Measurements from ENCODE around the gene FYN. TPM values are rescaled to one million over a fixed set of nuclear protein-coding genes. Genes with fewer than 3 reads are reported as not detected.

The FYN gene
- total and polyA plus RNA-seq, 2 of the 4 experiments (the other 2 are of a cell fraction), result 30.8 to 36.4 TPM

- Histone ChIP-seq H4K91ac (ENCODE audit: insufficient read depth, low read depth, low read length) (no peak overlapping the region), H3K9me3 (ENCODE audit: control insufficient read depth, insufficient read depth, low read length) (no peaks in the 10 kb centered on the region), H4K8ac (ENCODE audit: low read depth in 2 of 2, low read length in 2 of 2) (peak overlapping the region in 1 of 2 experiments; percentile 34; a peak in 2 of 4 replicates), H4K20me1 (ENCODE audit: insufficient read depth, low read length) (no peaks in the 10 kb centered on the region), H3K9me1 (ENCODE audit: insufficient read depth, low read length) (no peaks in the 10 kb centered on the region; the same call in 1 of the 2 replicates), H3K56ac (ENCODE audit: extremely low read depth, insufficient read depth, low read length) (no peak overlapping the region), H2BK20ac (ENCODE audit: low read depth, low read length) (no peak overlapping the region), H3K4me3 (ENCODE audit: insufficient read depth, low read depth, low read length) (no peak overlapping the region), H3K27ac (ENCODE audit: insufficient read depth, low read length) (no peak overlapping the region; the same call in 1 of the 2 replicates), H3K14ac (replicated peaks; ENCODE audit: low read depth, low read length) (peak overlapping the region; percentile 10; the same call in 1 of the 2 replicates), H3K9ac (ENCODE audit: low read depth, low read length) (no peak overlapping the region), H2AFZ (replicated peaks; ENCODE audit: low read length, poor library complexity) (peak overlapping the region; percentile 64), H3K27me3 (ENCODE audit: control insufficient read depth, insufficient read depth, low read length) (no peaks in the 10 kb centered on the region), H3K79me1 (ENCODE audit: low read depth in 1 of 2, low read length in 2 of 2) (no peaks in the 10 kb centered on the region), H2AK5ac (ENCODE audit: low read depth, low read length) (no peak overlapping the region; the same call in 1 of the 2 replicates), H3K36me3 (ENCODE audit: control insufficient read depth, insufficient read depth, low read length) (peaks cover 8% of the 10 kb centered on the region), H2BK15ac (ENCODE audit: low read depth, low read length) (no peak overlapping the region), H3K4me2 (ENCODE audit: low read depth, low read length) (peak overlapping the region; percentile 7; the same call in 1 of the 2 replicates), H3K4ac (ENCODE audit: low read depth, low read length) (no peak overlapping the region), H3K23ac (ENCODE audit: low read depth, low read length) (no peak overlapping the region), H4K5ac (ENCODE audit: low read depth, low read length) (peak overlapping the region; percentile 5; the same call in 1 of the 2 replicates), H2BK5ac (ENCODE audit: low read depth, low read length, poor library complexity, severe bottlenecking) (no peak overlapping the region), H2BK120ac (ENCODE audit: low read depth, low read length) (no peak overlapping the region), H2AK9ac (replicated peaks; ENCODE audit: low read depth, low read length, poor library complexity) (no peak overlapping the region), H3K4me1 (ENCODE audit: control insufficient read depth, insufficient read depth, low read length) (peaks cover 13% of the 10 kb centered on the region), H3K18ac (ENCODE audit: low read depth, low read length) (no peak overlapping the region)
- intact Hi-C loops (cut with micrococcal nuclease) (no loop called here), dilution Hi-C loops (cut with HindIII; ENCODE audit: low sequenced_read_pairs, unreplicated experiment) (no loop called here), in situ Hi-C loops (cut with MboI; ENCODE audit: low sequenced_read_pairs) (no loop called here)
- CTCF ChIA-PET, result interaction anchor here (0.7 kb wide), 1 partner anchor 118 kb away, joined by 4 read pairs; no protein-coding TSS in a partner anchor
- ATAC-seq (ENCODE audit: low read depth) (peak; percentile 75), DNase-seq (peak; percentile 45)
- POLR2A ChIA-PET (ENCODE audit: unreplicated experiment), result no interaction called here
- 29% methylated on average over 5 of the region's 8 CpGs; no CpG with 5 or more reads in 1 of the 2 experiments for WGBS, 2 experiments (ENCODE audit: extremely low coverage in 2 of 2, insufficient read length in 1 of 2)
- TF ChIP-seq, protein P1, sequence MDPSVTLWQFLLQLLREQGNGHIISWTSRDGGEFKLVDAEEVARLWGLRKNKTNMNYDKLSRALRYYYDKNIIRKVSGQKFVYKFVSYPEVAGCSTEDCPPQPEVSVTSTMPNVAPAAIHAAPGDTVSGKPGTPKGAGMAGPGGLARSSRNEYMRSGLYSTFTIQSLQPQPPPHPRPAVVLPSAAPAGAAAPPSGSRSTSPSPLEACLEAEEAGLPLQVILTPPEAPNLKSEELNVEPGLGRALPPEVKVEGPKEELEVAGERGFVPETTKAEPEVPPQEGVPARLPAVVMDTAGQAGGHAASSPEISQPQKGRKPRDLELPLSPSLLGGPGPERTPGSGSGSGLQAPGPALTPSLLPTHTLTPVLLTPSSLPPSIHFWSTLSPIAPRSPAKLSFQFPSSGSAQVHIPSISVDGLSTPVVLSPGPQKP (IDR thresholded peaks at IDR 0.05; ENCODE audit: borderline replicate concordance, low read depth, low read length), result no peak
- no peak for TF ChIP-seq BHLHE40 (IDR thresholded peaks at IDR 0.05; ENCODE audit: low read depth, low read length)
- peak; percentile 25; the same call in 1 of the 2 replicates for TF ChIP-seq MAFK (IDR thresholded peaks at IDR 0.05; ENCODE audit: low read depth, low read length)
- no TSS peak for BruUV-seq (replicated peaks)
Measured at GRCh38 chr6:111667931-111668330, 205.3 kb downstream of the FYN start.

Data from IMR-90 (cell line).